Measurements from ENCODE around the gene SWI5. TPM values are rescaled to one million over a fixed set of nuclear protein-coding genes. Genes with fewer than 3 reads are reported as not detected.

Gene SWI5
- polyA plus RNA-seq, 1 donor = 21.8 TPM

- DNase-seq = no peak
Measured at GRCh38 chr9:128252317-128253139, 23.5 kb upstream of the SWI5 start.

GRCh38 chr9:128253140-128253990, 22.7 kb upstream of the SWI5 start:
- DNase-seq = no peak

- no peak for DNase-seq
Measured at GRCh38 chr9:128253991-128254346, 22.1 kb upstream of the SWI5 start.

- no peak for DNase-seq
Measured at GRCh38 chr9:128254362-128254761, 21.7 kb upstream of the SWI5 start.

GRCh38 chr9:128254855-128255759, 21.0 kb upstream of the SWI5 start:
- DNase-seq = peak; percentile 58

- no peak for DNase-seq
Measured at GRCh38 chr9:128257086-128257825, 18.8 kb upstream of the SWI5 start.

GRCh38 chr9:128257907-128258306, 18.2 kb upstream of the SWI5 start:
- DNase-seq = no peak

- DNase-seq = no peak
Measured at GRCh38 chr9:128258326-128258725, 17.8 kb upstream of the SWI5 start.

GRCh38 chr9:128259156-128259555, 16.9 kb upstream of the SWI5 start:
- DNase-seq = no peak

- DNase-seq = no peak
Measured at GRCh38 chr9:128260340-128260739, 15.7 kb upstream of the SWI5 start.

- no peak for DNase-seq
Measured at GRCh38 chr9:128262687-128263086, 13.4 kb upstream of the SWI5 start.

- DNase-seq = no peak
Measured at GRCh38 chr9:128265348-128265847, 10.7 kb upstream of the SWI5 start.

- no peak for DNase-seq
Measured at GRCh38 chr9:128266868-128267590, 9.0 kb upstream of the SWI5 start.

GRCh38 chr9:128271112-128271511, 5.0 kb upstream of the SWI5 start:
- DNase-seq = no peak

- no peak for DNase-seq
Measured at GRCh38 chr9:128271512-128271911, 4.6 kb upstream of the SWI5 start.

- DNase-seq = no peak
Measured at GRCh38 chr9:128274245-128274644, 1.8 kb upstream of the SWI5 start.

GRCh38 chr9:128275198-128276007, 673 bp upstream of the SWI5 start, which contains the start of gene GOLGA2:
GOLGA2 (minus strand) TSS chr9:128276007; CDS start chr9:128275976, 31 bp downstream.
- peak; percentile 48 for DNase-seq

GRCh38 chr9:128276574-128277270, 646 bp downstream of the SWI5 start:
- peak; percentile 73 for DNase-seq

Data from hindlimb muscle (tissue), 1 donor.